Activated CD4-positive, alpha-beta T cell treated with anti-CD3 and anti-CD28 coated beads, Interleukin-2, amount 10 ng/mL, durations not matched to agents 24 days and 14 days (primary cell): ENCODE measurements around the gene NFIL3. TPM values are rescaled to one million over a fixed set of nuclear protein-coding genes. Genes with fewer than 3 reads are reported as not detected.

Experiments
- DNase-seq: peaks from one replicate; pipeline ENCODE4 v3.0.0; 2022
- H3K27ac Mint-ChIP-seq: one replicate; pipeline ENCODE4 v1.8.0; 2022; ENCODE audit warnings: mild to moderate bottlenecking, mixed read lengths
- H3K27me3 Mint-ChIP-seq: one replicate; pipeline ENCODE4 v1.8.0; 2022; ENCODE audit warnings: mixed read lengths
- H3K36me3 Mint-ChIP-seq: one replicate; pipeline ENCODE4 v1.8.0; 2022; ENCODE audit warnings: low read depth, mild to moderate bottlenecking, mixed read lengths
- H3K4me1 Mint-ChIP-seq: one replicate; pipeline ENCODE4 v1.8.0; 2021; ENCODE audit warnings: mixed read lengths
- H3K4me3 Mint-ChIP-seq: one replicate; pipeline ENCODE4 v1.8.0; 2022; ENCODE audit warnings: mild to moderate bottlenecking, moderate library complexity, mixed read lengths
- H3K9me3 Mint-ChIP-seq: one replicate; pipeline ENCODE4 v1.8.0; 2021; ENCODE audit warnings: mixed read lengths
- intact Hi-C: fragments of 100-400 bp; cut with micrococcal nuclease; formaldehyde crosslinking; loops from one replicate; pipeline ENCODE4 v1.15.1; 2023
- total RNA-seq: library from RNA; stranded (reverse); gene quantifications from 2 replicates; pipeline ENCODE4 v1.2.3, GENCODE V29; 2022

NFIL3 gene
- total RNA-seq, 1 donor from 2014 or later = 127 TPM

GRCh38 chr9:91428927-91429351, 5.3 kb upstream of the NFIL3 start:
- Mint-ChIP-seq H3K36me3 (peaks cover 3% of the 10 kb centered on the region), H3K4me1 (peaks cover 45% of the 10 kb centered on the region), H3K4me3 (no peak overlapping the region), H3K27ac (no peak overlapping the region), H3K27me3 (no peaks in the 10 kb centered on the region), H3K9me3 (no peaks in the 10 kb centered on the region)
- intact Hi-C loops = loop anchor here (5.0 kb wide), 1 partner anchor 283 kb away; no protein-coding TSS in a partner anchor
- DNase-seq = peak; percentile 49

- H3K36me3 Mint-ChIP-seq = peaks cover 3% of the 10 kb centered on the region
- intact Hi-C loops = loop anchor here (5.0 kb wide), 1 partner anchor 284 kb away; no protein-coding TSS in a partner anchor
- H3K9me3 Mint-ChIP-seq = no peaks in the 10 kb centered on the region
- peak overlapping the region; percentile 55 for H3K27ac Mint-ChIP-seq
- peak; percentile 37 for DNase-seq
- no peak overlapping the region for H3K4me3 Mint-ChIP-seq
- H3K4me1 Mint-ChIP-seq = peaks cover 44% of the 10 kb centered on the region
- H3K27me3 Mint-ChIP-seq = no peaks in the 10 kb centered on the region
These were observed 4.8 kb upstream of the NFIL3 start for GRCh38 chr9:91428436-91428835.

- intact Hi-C loops = loop anchor here (5.0 kb wide), 1 partner anchor 284 kb away; no protein-coding TSS in a partner anchor
- Mint-ChIP-seq H3K9me3 (no peaks in the 10 kb centered on the region), H3K36me3 (peaks cover 6% of the 10 kb centered on the region), H3K4me1 (peaks cover 43% of the 10 kb centered on the region), H3K4me3 (no peak overlapping the region), H3K27ac (peak overlapping the region; percentile 55), H3K27me3 (no peaks in the 10 kb centered on the region)
- peak; percentile 56 for DNase-seq
These were observed 4.2 kb upstream of the NFIL3 start for GRCh38 chr9:91427873-91428272.

GRCh38 chr9:91426123-91426745, 2.6 kb upstream of the NFIL3 start:
- no peaks in the 10 kb centered on the region for H3K27me3 Mint-ChIP-seq
- intact Hi-C loops = loop anchor here (1.0 to 5.0 kb wide), 2 partner anchors 286 to 389 kb away; no protein-coding TSS in a partner anchor
- DNase-seq = peak; percentile 74
- peak overlapping the region; percentile 98 for H3K27ac Mint-ChIP-seq
- H3K4me3 Mint-ChIP-seq = peak overlapping the region; percentile 98
- peaks cover 39% of the 10 kb centered on the region for H3K4me1 Mint-ChIP-seq
- no peaks in the 10 kb centered on the region for H3K9me3 Mint-ChIP-seq
- peaks cover 17% of the 10 kb centered on the region for H3K36me3 Mint-ChIP-seq

GRCh38 chr9:91425271-91425670, 1.6 kb upstream of the NFIL3 start:
- Mint-ChIP-seq H3K36me3 (peaks cover 24% of the 10 kb centered on the region), H3K4me3 (peak overlapping the region; percentile 98), H3K27ac (peak overlapping the region; percentile 98), H3K4me1 (peaks cover 43% of the 10 kb centered on the region), H3K9me3 (no peaks in the 10 kb centered on the region), H3K27me3 (no peaks in the 10 kb centered on the region)
- DNase-seq = peak; percentile 74
- intact Hi-C loops = loop anchor here (1.0 to 5.0 kb wide), 2 partner anchors 232 to 287 kb away; no protein-coding TSS in a partner anchor

GRCh38 chr9:91424403-91425176, 958 bp upstream of the NFIL3 start:
- intact Hi-C loops = loop anchor here (1.0 to 5.0 kb wide), 3 partner anchors 231 to 457 kb away; no protein-coding TSS in a partner anchor
- Mint-ChIP-seq H3K36me3 (peaks cover 26% of the 10 kb centered on the region), H3K4me1 (peaks cover 49% of the 10 kb centered on the region), H3K4me3 (peak overlapping the region; percentile 98), H3K9me3 (no peaks in the 10 kb centered on the region), H3K27ac (peak overlapping the region; percentile 98), H3K27me3 (no peaks in the 10 kb centered on the region)
- peak; percentile 90 for DNase-seq

- peak overlapping the region; percentile 98 for H3K27ac Mint-ChIP-seq
- H3K9me3 Mint-ChIP-seq = no peaks in the 10 kb centered on the region
- no peaks in the 10 kb centered on the region for H3K27me3 Mint-ChIP-seq
- peaks cover 27% of the 10 kb centered on the region for H3K36me3 Mint-ChIP-seq
- peak overlapping the region; percentile 100 for H3K4me3 Mint-ChIP-seq
- DNase-seq = peak; percentile 89
- H3K4me1 Mint-ChIP-seq = peaks cover 57% of the 10 kb centered on the region
- intact Hi-C loops = loop anchor here (1.0 to 5.0 kb wide), 2 partner anchors 322 to 456 kb away; no protein-coding TSS in a partner anchor
These were observed 597 bp downstream of the NFIL3 start for GRCh38 chr9:91422758-91423711.

- H3K36me3 Mint-ChIP-seq = peaks cover 30% of the 10 kb centered on the region
- H3K4me1 Mint-ChIP-seq = peaks cover 55% of the 10 kb centered on the region
- peak overlapping the region; percentile 98 for H3K27ac Mint-ChIP-seq
These were observed 1.5 kb downstream of the NFIL3 start for GRCh38 chr9:91421971-91422757.

GRCh38 chr9:91421128-91421765, 2.4 kb downstream of the NFIL3 start:
- Mint-ChIP-seq H3K27me3 (no peaks in the 10 kb centered on the region), H3K36me3 (peaks cover 34% of the 10 kb centered on the region), H3K4me3 (peak overlapping the region; percentile 100), H3K9me3 (no peaks in the 10 kb centered on the region), H3K4me1 (peaks cover 58% of the 10 kb centered on the region), H3K27ac (peak overlapping the region; percentile 98)
- DNase-seq = peak; percentile 80
- intact Hi-C loops = loop anchor here (5.0 kb wide), 1 partner anchor 454 kb away; no protein-coding TSS in a partner anchor

More at GRCh38 chr9:91421971-91422757, 1.5 kb downstream of the NFIL3 start:
- intact Hi-C loops = loop anchor here (5.0 kb wide), 1 partner anchor 455 kb away; no protein-coding TSS in a partner anchor
- Mint-ChIP-seq H3K9me3 (no peaks in the 10 kb centered on the region), H3K4me3 (peak overlapping the region; percentile 100), H3K27me3 (no peaks in the 10 kb centered on the region)
- peak; percentile 70 for DNase-seq

- H3K4me3 Mint-ChIP-seq = peak overlapping the region; percentile 100
- H3K36me3 Mint-ChIP-seq = peaks cover 37% of the 10 kb centered on the region
- H3K9me3 Mint-ChIP-seq = no peaks in the 10 kb centered on the region
- no peaks in the 10 kb centered on the region for H3K27me3 Mint-ChIP-seq
- peaks cover 58% of the 10 kb centered on the region for H3K4me1 Mint-ChIP-seq
- intact Hi-C loops = loop anchor here (5.0 kb wide), 1 partner anchor 453 kb away; no protein-coding TSS in a partner anchor
- peak; percentile 62 for DNase-seq
- H3K27ac Mint-ChIP-seq = peak overlapping the region; percentile 97
These were observed 3.0 kb downstream of the NFIL3 start for GRCh38 chr9:91420501-91421127.

- Mint-ChIP-seq H3K36me3 (peaks cover 42% of the 10 kb centered on the region), H3K4me3 (peak overlapping the region; percentile 100), H3K4me1 (peaks cover 58% of the 10 kb centered on the region), H3K9me3 (peaks cover 2% of the 10 kb centered on the region), H3K27ac (peak overlapping the region; percentile 97), H3K27me3 (no peaks in the 10 kb centered on the region)
- DNase-seq = peak; percentile 75
- intact Hi-C loops = loop anchor here (1.0 to 5.0 kb wide), 5 partner anchors 60 to 452 kb away; no protein-coding TSS in a partner anchor
These were observed 4.1 kb downstream of the NFIL3 start for GRCh38 chr9:91419222-91420191.
